GM13976 (cell line): Measurements from ENCODE around the gene KDM1A.

Experiments used
- DNase-seq: peaks from one replicate; pipeline ENCODE4 v3.0.0; 2012; ENCODE audit warnings: low spot score
- in situ Hi-C: fragments of 300-500 bp; cut with MboI; formaldehyde crosslinking; loops from one replicate; pipeline ENCODE4 v1.12.0; 2022; ENCODE audit warnings: low sequenced_read_pairs, mixed read lengths, inconsistent platforms; ENCODE audit not compliant: unreplicated experiment
- TF ChIP-seq, protein P1 (sequence below): IDR thresholded peaks from 2 replicates; pipeline ENCODE4 v1.5.1; 2012; ENCODE audit warnings: borderline replicate concordance, mild to moderate bottlenecking; ENCODE audit not compliant: insufficient read depth; ENCODE audit errors: extremely low read depth, missing control alignments, control extremely low read depth

KDM1A gene

DNA sequence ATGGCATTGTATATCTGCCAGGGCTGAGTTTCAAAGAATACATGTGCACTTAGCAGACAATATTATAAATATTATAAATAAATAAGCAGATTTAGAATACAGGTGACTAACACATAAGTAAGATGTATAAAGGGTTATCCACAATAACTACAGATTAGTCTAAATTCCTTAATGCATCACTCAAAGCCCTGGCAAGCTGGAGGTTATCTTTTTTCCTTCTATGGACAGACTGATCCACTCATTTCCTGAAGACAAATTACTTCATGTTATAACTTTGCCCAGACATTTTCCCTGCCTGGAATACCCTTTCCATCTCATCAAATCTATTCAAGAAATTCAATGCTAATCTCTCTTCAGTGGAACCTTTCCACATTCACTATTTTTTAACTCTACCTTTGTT is 110.6 kb downstream of the KDM1A start:
- in situ Hi-C loops: no loop called here
- DNase-seq: no peak
- TF ChIP-seq, protein P1, sequence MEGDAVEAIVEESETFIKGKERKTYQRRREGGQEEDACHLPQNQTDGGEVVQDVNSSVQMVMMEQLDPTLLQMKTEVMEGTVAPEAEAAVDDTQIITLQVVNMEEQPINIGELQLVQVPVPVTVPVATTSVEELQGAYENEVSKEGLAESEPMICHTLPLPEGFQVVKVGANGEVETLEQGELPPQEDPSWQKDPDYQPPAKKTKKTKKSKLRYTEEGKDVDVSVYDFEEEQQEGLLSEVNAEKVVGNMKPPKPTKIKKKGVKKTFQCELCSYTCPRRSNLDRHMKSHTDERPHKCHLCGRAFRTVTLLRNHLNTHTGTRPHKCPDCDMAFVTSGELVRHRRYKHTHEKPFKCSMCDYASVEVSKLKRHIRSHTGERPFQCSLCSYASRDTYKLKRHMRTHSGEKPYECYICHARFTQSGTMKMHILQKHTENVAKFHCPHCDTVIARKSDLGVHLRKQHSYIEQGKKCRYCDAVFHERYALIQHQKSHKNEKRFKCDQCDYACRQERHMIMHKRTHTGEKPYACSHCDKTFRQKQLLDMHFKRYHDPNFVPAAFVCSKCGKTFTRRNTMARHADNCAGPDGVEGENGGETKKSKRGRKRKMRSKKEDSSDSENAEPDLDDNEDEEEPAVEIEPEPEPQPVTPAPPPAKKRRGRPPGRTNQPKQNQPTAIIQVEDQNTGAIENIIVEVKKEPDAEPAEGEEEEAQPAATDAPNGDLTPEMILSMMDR: no peak

DNA sequence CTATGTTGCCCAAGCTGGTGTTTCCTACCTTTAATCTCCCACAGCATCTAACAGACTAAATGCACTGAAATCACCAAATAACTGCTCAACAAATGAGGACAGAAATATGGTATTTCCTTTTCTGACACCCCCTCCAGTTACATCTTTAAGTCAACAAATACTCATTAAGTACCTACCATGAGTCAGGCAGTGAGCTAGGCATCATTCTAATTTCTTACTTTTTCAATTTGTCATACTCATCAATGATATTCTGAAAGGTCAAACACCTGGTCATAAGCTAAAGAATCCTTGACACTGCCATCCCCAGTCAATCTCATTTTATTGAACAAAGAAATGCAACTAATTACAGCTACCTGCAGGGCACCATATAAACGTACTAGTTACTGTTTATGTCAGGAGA is 112.8 kb downstream of the KDM1A start:
- no peak for DNase-seq
- TF ChIP-seq, protein P1: no peak
- in situ Hi-C loops: no loop called here
